Prostate gland (tissue), 2 donors: ENCODE results near the gene GUSB. TPM values are rescaled to one million over a fixed set of nuclear protein-coding genes. Genes with fewer than 3 reads are reported as not detected.
"Not testable (repeated sequence)": the region's sequence is repeated elsewhere in the genome, so short reads cannot be mapped to it uniquely, and the experiment has no call there.

Experiments used
- DNase-seq: peaks from one replicate; pipeline ENCODE4 v3.0.0-alpha.2; 2019; ENCODE audit warnings: low spot score
- H3K27ac ChIP-seq, 2 donors: fragments of 200-600 bp; sonication (generic); 2 replicates each; pipeline ENCODE4 v1.5.1; 2017 to 2019
- H3K27me3 ChIP-seq: fragments of 200-600 bp; sonication (generic); replicated peaks from 2 replicates; pipeline ENCODE4 v1.5.1; 2019; ENCODE audit not compliant: insufficient read depth
- H3K36me3 ChIP-seq, 2 donors: fragments of 200-600 bp; sonication (generic); 1 replicate in 1 of 2; 2 replicates in 1 of 2; pipeline versions ENCODE4 v1.5.1 to v1.8.1; 2017 to 2019
- H3K4me1 ChIP-seq: fragments of 200-600 bp; sonication (generic); replicated peaks from 2 replicates; pipeline ENCODE4 v1.5.1; 2019
- H3K4me3 ChIP-seq, 2 donors: fragments of 200-600 bp; sonication (generic); 2 replicates each; pipeline ENCODE4 v1.5.1; 2017 to 2019
- H3K9me3 ChIP-seq: fragments of 200-600 bp; sonication (generic); 2 replicates; pipeline ENCODE4 v1.5.1; 2017
- CTCF ChIP-seq, 4 experiments: fragments of 200-600 bp in 2 of 4; fragments of 450-650 bp in 2 of 4; sonication (generic) in 2 of 4; IDR thresholded peaks; 1 replicate in 3 of 4; 2 replicates in 1 of 4; pipeline ENCODE4 v1.5.1; 2016 to 2019; ENCODE audit warnings: antibody characterized with exemption in 4 of 4, mild to moderate bottlenecking in 2 of 4, moderate library complexity in 2 of 4
- POLR2A ChIP-seq: fragments of 450-650 bp; IDR thresholded peaks from one replicate; pipeline ENCODE4 v1.6.1; 2016; ENCODE audit warnings: antibody characterized with exemption, mild to moderate bottlenecking
- POLR2AphosphoS5 ChIP-seq: sonication (generic); formaldehyde crosslinking; IDR thresholded peaks from one replicate; pipeline ENCODE4 v1.6.1; 2017; ENCODE audit warnings: antibody characterized with exemption
- WGBS: methylation state at CpG from one replicate; pipeline ENCODE4 v1.1.5; 2018; 5-methylcytosine and 5-hydroxymethylcytosine counted together
- intact Hi-C: fragments of 100-400 bp; cut with DNase I; formaldehyde crosslinking; loops from one replicate; pipeline ENCODE4 v1.14.2; 2022
- total RNA-seq, 2 donors: library from RNA; depleted of rRNA; stranded (reverse); fragments of >200 nt; gene quantifications; one replicate each; pipeline ENCODE4 v1.1.0, GENCODE V29; 2016

The GUSB gene
- total RNA-seq: 10 to 100 TPM; 33.7 to 35.9 TPM

GRCh38 chr7:65981965-65982792 lies at the start of gene GUSB:
TSS of gene GUSB (minus strand) at chr7:65982213. CDS start at chr7:65982183, 30 bp downstream.
- H3K9me3 ChIP-seq: no peaks in the 10 kb centered on the region
- peaks cover 4% of the 10 kb centered on the region for H3K4me1 ChIP-seq
- H3K36me3 ChIP-seq: no peaks in the 10 kb centered on the region
- DNase-seq: peak; percentile 87
- 2% methylated on average over 57 of the region's 62 CpGs for WGBS
- TF ChIP-seq CTCF (IDR thresholded peaks at IDR 0.05): peak in 1 of 4 experiments; percentile 23
- TF ChIP-seq POLR2AphosphoS5: peak; percentile 97
- peak; percentile 76 for TF ChIP-seq POLR2A
- intact Hi-C loops: loop anchor here (5.0 to 10.0 kb wide), 2 partner anchors 107 to 215 kb away; partner anchors contain the start of gene VKORC1L1
- H3K4me3 ChIP-seq: peak within 1 kb of the TSS; percentile 71 to 78
- H3K27me3 ChIP-seq: no peaks in the 10 kb centered on the region
- H3K27ac ChIP-seq: peak within 1 kb of the TSS; percentile 64 to 66

DNA sequence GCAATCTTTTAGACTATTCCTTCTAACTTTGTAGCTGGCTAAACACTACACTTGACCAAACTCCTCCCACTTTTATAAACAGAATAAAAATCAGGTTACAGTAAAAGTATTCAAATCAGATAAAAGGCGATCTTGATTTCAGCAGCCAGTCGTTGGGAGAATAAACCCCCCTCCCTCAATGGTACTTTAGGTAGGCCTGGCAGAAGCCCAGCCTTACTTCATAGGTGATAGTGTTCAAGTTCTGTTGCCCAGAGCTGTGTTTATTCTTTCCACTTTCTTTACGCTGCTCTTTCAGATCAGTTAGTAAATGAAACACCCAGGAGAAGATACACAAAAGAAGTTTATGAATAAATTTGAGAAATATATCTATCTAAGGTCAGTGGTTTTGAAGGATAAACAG lies 46.3 kb upstream of the GUSB start:
- WGBS: 13% methylated on average over 3 of the region's 3 CpGs
- intact Hi-C loops, DNase-seq, H3K27ac ChIP-seq, H3K27me3 ChIP-seq, H3K4me1 ChIP-seq, H3K9me3 ChIP-seq, H3K4me3 ChIP-seq, H3K36me3 ChIP-seq: not testable (repeated sequence)

DNA sequence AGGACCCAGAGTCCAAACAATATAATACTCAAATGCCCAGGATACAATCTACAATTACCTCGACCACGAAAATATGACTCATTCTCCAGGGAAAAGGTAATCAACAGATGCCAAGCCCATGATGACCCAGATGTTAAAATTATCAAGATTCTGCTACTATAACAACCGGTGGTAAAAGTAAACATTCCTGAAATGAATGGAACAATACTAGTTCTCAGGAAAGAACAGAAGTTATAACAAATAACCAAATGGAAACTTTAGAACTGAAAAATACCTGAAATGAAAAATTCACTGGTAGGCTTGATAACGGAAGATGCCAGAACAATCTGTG lies 34.1 kb upstream of the GUSB start:
- Histone ChIP-seq H3K27me3 (no peaks in the 10 kb centered on the region), H3K4me3 (no peak overlapping the region), H3K9me3 (no peaks in the 10 kb centered on the region), H3K36me3 (no peaks in the 10 kb centered on the region), H3K27ac (no peak overlapping the region), H3K4me1 (no peaks in the 10 kb centered on the region)
- intact Hi-C loops: no loop called here
- no peak for TF ChIP-seq CTCF (IDR thresholded peaks at IDR 0.05)
- no peak for TF ChIP-seq POLR2AphosphoS5
- no peak for TF ChIP-seq POLR2A
- DNase-seq: no peak
- WGBS: 42% methylated on average over 4 of the region's 4 CpGs

- WGBS: 87% methylated on average over 8 of the region's 8 CpGs
- TF ChIP-seq POLR2AphosphoS5 (no peak), CTCF (IDR thresholded peaks at IDR 0.05) (no peak), POLR2A (no peak)
- intact Hi-C loops: no loop called here
Measured at GRCh38 chr7:66015440-66016130, 33.6 kb upstream of the GUSB start.

DNA sequence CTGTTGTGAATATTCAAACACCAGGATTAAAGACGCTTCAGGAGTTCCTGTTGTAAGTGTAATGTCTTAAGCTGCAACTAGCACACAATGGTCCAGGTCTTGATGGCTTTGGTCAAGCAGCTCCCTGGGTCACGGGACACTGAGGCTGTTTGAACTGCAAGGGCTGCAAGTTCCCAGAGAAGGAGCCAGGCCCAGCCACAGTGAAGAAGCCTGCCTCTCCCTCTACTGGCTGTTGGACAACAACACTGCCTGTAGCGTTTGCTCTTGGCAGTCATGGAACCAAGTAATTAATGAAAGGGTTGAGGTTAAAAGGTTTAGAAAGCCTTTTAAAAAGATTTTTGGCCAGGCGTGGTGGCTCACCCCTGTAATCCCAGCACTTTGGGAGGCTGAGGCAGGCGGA lies 31.9 kb upstream of the GUSB start:
- Histone ChIP-seq H3K4me3 (no peak overlapping the region), H3K4me1 (no peaks in the 10 kb centered on the region), H3K36me3 (no peaks in the 10 kb centered on the region), H3K27me3 (no peaks in the 10 kb centered on the region), H3K27ac (no peak overlapping the region), H3K9me3 (no peaks in the 10 kb centered on the region)
- DNase-seq: peak; percentile 49
- WGBS: 58% methylated on average over 5 of the region's 5 CpGs
- intact Hi-C loops: no loop called here
- TF ChIP-seq POLR2AphosphoS5 (peak; percentile 44), CTCF (IDR thresholded peaks at IDR 0.05) (peak in 3 of 4 experiments; percentile 49 to 60 (median 56)), POLR2A (no peak)

More at GRCh38 chr7:66015440-66016130, 33.6 kb upstream of the GUSB start:
- Histone ChIP-seq H3K4me1 (no peaks in the 10 kb centered on the region), H3K36me3 (no peaks in the 10 kb centered on the region), H3K27ac (no peak overlapping the region), H3K27me3 (no peaks in the 10 kb centered on the region), H3K9me3 (no peaks in the 10 kb centered on the region), H3K4me3 (no peak overlapping the region)
- DNase-seq: no peak
